K562 (cell line): ENCODE data around the gene ETV4.

Source experiments
- BACH1 ChIP-seq: fragments of 200-800 bp; sonication (Bioruptor generic); IDR thresholded peaks from 2 replicates; pipeline ENCODE4 v1.6.1; 2016; ENCODE audit warnings: missing genetic modification characterization, missing compliant biosample characterization
- CCAR2 ChIP-seq: fragments of 200-400 bp; formaldehyde crosslinking; IDR thresholded peaks from 2 replicates; pipeline ENCODE4 v1.6.1; 2017; ENCODE audit warnings: mild to moderate bottlenecking, low read depth, low read length
- CHD2 ChIP-seq: IDR thresholded peaks from 2 replicates; pipeline ENCODE4 v1.6.1; 2011; ENCODE audit warnings: low read depth, low read length
- NELFE ChIP-seq: IDR thresholded peaks from 2 replicates; pipeline ENCODE4 v1.6.1; 2011; ENCODE audit warnings: mild to moderate bottlenecking; ENCODE audit not compliant: insufficient read depth, insufficient read length
- NFIC ChIP-seq: fragments of 450-650 bp; IDR thresholded peaks from 2 replicates; pipeline ENCODE4 v1.6.1; 2017; ENCODE audit warnings: mild to moderate bottlenecking, inconsistent platforms
- POLR2A ChIP-seq: fragments of 450-650 bp; conservative IDR thresholded peaks from 2 replicates; pipeline ENCODE4 v1.6.1; 2016
- RAD51 ChIP-seq: fragments of 450-650 bp; IDR thresholded peaks from 2 replicates; pipeline ENCODE4 v1.7.1; 2016; ENCODE audit warnings: low read depth, mild to moderate bottlenecking, borderline replicate concordance
- SREBF2 ChIP-seq: sonication (generic); formaldehyde crosslinking; IDR thresholded peaks from 2 replicates; pipeline ENCODE4 v1.4.0; 2020; ENCODE audit warnings: mild to moderate bottlenecking, missing genetic modification reagents
- TEAD4 ChIP-seq, 2 experiments: sonication (generic) in 1 of 2; formaldehyde crosslinking in 1 of 2; IDR thresholded peaks; 2 replicates each; pipeline versions ENCODE4 v1.6.1 to v1.8.0; 2012 to 2022; ENCODE audit warnings: borderline replicate concordance in 1 of 2, inconsistent platforms in 1 of 2, low read length in 1 of 2, mild to moderate bottlenecking in 1 of 2, missing genetic modification reagents in 1 of 2
- TF ChIP-seq, protein P1 (sequence below), 3 experiments: IDR thresholded peaks in 2 of 3; conservative IDR thresholded peaks in 1 of 3; 2 replicates each; pipeline ENCODE4 v1.5.1; 2011 to 2012; ENCODE audit warnings: low read length in 3 of 3, mild to moderate bottlenecking in 3 of 3, control low read depth in 2 of 3, improper control_type of control experiment in 1 of 3, inconsistent platforms in 1 of 3, low read depth in 1 of 3, mixed read lengths in 1 of 3, moderate library complexity in 1 of 3; ENCODE audit not compliant: insufficient read depth in 2 of 3
- TF ChIP-seq, protein P2 (sequence below): fragments of 250-450 bp; sonication (Bioruptor Pico); IDR thresholded peaks from 2 replicates; pipeline ENCODE4 v1.8.0; 2022; ENCODE audit warnings: moderate library complexity, mild to moderate bottlenecking, inconsistent platforms
- TF ChIP-seq, protein P3 (sequence below): IDR thresholded peaks from 2 replicates; pipeline ENCODE4 v1.6.1; 2016; ENCODE audit warnings: missing genetic modification characterization, missing compliant biosample characterization
- TF ChIP-seq, protein P4 (sequence below): sonication (generic); formaldehyde crosslinking; IDR thresholded peaks from 2 replicates; pipeline ENCODE4 v1.8.0; 2023; ENCODE audit warnings: missing genetic modification reagents, mild to moderate bottlenecking, borderline replicate concordance

DNA sequence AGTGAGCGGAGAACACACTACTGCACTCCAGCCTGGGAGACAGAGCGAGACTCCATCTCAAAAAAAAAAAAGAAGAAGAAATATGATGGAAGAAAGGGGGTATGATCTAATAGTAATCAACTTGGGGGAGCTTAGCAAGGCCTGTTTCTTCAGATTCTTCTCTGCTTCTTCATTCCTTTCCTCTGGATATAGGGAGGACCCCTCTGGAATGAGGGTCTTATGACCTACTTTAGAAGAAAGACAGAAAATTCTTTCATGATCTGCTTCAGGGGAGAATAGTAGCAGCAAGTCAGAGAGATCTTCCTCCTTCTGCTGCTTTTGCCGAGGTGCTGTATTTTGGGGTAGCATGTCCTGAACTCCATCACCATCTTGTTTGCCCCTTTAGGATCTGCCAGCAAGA lies 44.9 kb upstream of the ETV4 start:
- TF ChIP-seq, protein P1, sequence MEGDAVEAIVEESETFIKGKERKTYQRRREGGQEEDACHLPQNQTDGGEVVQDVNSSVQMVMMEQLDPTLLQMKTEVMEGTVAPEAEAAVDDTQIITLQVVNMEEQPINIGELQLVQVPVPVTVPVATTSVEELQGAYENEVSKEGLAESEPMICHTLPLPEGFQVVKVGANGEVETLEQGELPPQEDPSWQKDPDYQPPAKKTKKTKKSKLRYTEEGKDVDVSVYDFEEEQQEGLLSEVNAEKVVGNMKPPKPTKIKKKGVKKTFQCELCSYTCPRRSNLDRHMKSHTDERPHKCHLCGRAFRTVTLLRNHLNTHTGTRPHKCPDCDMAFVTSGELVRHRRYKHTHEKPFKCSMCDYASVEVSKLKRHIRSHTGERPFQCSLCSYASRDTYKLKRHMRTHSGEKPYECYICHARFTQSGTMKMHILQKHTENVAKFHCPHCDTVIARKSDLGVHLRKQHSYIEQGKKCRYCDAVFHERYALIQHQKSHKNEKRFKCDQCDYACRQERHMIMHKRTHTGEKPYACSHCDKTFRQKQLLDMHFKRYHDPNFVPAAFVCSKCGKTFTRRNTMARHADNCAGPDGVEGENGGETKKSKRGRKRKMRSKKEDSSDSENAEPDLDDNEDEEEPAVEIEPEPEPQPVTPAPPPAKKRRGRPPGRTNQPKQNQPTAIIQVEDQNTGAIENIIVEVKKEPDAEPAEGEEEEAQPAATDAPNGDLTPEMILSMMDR (IDR thresholded peaks at IDR 0.05 in 2 of 3, conservative IDR thresholded peaks at IDR 0.05 in 1 of 3; ENCODE audit: insufficient read depth in 2 of 3, low read depth in 1 of 3, low read length in 3 of 3): no peak
- TF ChIP-seq TEAD4 (IDR thresholded peaks at IDR 0.05; ENCODE audit: low read length) (no peak), TEAD4 (CRISPR knock-in tag; IDR thresholded peaks at IDR 0.05; ENCODE audit: borderline replicate concordance) (no peak), RAD51 (no peak), CCAR2 (no peak), NELFE (no peak), CHD2 (no peak), BACH1 (tag) (no peak), NFIC (no peak), POLR2A (no peak), SREBF2 (CRISPR knock-in tag) (no peak)
- TF ChIP-seq, protein P2, sequence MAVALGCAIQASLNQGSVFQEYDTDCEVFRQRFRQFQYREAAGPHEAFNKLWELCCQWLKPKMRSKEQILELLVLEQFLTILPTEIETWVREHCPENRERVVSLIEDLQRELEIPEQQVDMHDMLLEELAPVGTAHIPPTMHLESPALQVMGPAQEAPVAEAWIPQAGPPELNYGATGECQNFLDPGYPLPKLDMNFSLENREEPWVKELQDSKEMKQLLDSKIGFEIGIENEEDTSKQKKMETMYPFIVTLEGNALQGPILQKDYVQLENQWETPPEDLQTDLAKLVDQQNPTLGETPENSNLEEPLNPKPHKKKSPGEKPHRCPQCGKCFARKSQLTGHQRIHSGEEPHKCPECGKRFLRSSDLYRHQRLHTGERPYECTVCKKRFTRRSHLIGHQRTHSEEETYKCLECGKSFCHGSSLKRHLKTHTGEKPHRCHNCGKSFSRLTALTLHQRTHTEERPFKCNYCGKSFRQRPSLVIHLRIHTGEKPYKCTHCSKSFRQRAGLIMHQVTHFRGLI (CRISPR knock-in tag): no peak
- TF ChIP-seq, protein P3, sequence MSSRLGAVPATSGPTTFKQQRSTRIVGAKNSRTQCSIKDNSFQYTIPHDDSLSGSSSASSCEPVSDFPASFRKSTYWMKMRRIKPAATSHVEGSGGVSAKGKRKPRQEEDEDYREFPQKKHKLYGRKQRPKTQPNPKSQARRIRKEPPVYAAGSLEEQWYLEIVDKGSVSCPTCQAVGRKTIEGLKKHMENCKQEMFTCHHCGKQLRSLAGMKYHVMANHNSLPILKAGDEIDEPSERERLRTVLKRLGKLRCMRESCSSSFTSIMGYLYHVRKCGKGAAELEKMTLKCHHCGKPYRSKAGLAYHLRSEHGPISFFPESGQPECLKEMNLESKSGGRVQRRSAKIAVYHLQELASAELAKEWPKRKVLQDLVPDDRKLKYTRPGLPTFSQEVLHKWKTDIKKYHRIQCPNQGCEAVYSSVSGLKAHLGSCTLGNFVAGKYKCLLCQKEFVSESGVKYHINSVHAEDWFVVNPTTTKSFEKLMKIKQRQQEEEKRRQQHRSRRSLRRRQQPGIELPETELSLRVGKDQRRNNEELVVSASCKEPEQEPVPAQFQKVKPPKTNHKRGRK (tag): no peak
- TF ChIP-seq, protein P4, sequence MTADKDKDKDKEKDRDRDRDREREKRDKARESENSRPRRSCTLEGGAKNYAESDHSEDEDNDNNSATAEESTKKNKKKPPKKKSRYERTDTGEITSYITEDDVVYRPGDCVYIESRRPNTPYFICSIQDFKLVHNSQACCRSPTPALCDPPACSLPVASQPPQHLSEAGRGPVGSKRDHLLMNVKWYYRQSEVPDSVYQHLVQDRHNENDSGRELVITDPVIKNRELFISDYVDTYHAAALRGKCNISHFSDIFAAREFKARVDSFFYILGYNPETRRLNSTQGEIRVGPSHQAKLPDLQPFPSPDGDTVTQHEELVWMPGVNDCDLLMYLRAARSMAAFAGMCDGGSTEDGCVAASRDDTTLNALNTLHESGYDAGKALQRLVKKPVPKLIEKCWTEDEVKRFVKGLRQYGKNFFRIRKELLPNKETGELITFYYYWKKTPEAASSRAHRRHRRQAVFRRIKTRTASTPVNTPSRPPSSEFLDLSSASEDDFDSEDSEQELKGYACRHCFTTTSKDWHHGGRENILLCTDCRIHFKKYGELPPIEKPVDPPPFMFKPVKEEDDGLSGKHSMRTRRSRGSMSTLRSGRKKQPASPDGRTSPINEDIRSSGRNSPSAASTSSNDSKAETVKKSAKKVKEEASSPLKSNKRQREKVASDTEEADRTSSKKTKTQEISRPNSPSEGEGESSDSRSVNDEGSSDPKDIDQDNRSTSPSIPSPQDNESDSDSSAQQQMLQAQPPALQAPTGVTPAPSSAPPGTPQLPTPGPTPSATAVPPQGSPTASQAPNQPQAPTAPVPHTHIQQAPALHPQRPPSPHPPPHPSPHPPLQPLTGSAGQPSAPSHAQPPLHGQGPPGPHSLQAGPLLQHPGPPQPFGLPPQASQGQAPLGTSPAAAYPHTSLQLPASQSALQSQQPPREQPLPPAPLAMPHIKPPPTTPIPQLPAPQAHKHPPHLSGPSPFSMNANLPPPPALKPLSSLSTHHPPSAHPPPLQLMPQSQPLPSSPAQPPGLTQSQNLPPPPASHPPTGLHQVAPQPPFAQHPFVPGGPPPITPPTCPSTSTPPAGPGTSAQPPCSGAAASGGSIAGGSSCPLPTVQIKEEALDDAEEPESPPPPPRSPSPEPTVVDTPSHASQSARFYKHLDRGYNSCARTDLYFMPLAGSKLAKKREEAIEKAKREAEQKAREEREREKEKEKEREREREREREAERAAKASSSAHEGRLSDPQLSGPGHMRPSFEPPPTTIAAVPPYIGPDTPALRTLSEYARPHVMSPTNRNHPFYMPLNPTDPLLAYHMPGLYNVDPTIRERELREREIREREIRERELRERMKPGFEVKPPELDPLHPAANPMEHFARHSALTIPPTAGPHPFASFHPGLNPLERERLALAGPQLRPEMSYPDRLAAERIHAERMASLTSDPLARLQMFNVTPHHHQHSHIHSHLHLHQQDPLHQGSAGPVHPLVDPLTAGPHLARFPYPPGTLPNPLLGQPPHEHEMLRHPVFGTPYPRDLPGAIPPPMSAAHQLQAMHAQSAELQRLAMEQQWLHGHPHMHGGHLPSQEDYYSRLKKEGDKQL: no peak
